Keratinocyte (primary cell): ENCODE measurements around the gene SHISA9.

ENCODE experiments used
- CTCF ChIP-seq, 3 experiments: IDR thresholded peaks in 1 of 3; conservative IDR thresholded peaks in 1 of 3; optimal IDR thresholded peaks in 1 of 3; 2 replicates in 2 of 3; 3 replicates in 1 of 3; pipeline versions ENCODE3 to v1.5.1; 2011; ENCODE audit warnings: low read length in 3 of 3, mild to moderate bottlenecking in 3 of 3, moderate library complexity in 2 of 3, control low read depth in 1 of 3, inconsistent platforms in 1 of 3; ENCODE audit not compliant: insufficient read depth in 2 of 3; ENCODE audit errors: extremely low read depth in 1 of 3
- EZH2 ChIP-seq: IDR thresholded peaks from one replicate; pipeline ENCODE4 v1.6.1; 2012; ENCODE audit warnings: inconsistent platforms, mild to moderate bottlenecking, low read length, moderate library complexity

DNA sequence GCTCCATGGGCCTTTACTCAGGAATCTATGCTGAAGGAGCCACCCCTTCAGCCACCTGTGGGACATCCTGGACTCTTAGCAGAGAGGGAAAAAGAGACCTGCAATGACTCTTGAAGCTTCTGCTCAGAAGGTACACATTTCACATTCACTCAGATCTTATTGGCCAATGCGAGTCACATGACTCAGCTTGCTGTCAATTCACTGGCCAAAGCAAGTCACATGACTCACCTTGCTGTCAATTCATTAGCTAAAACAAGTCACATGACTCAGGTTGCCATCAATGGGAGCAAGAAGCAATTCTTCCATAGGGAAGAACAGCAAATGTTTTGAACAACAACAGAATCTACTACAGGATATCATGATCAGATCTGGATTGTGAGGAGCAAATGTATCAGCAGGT, 233.4 kb downstream of the SHISA9 start:
- TF ChIP-seq CTCF (optimal IDR thresholded peaks at IDR 0.05 in 1 of 3, IDR thresholded peaks at IDR 0.05 in 1 of 3, conservative IDR thresholded peaks at IDR 0.05 in 1 of 3; ENCODE audit: extremely low read depth in 1 of 3, insufficient read depth in 2 of 3, low read length in 3 of 3) (no peak), EZH2 (no peak)
